ENCODE data around the gene STEEP1.

The STEEP1 gene

DNA sequence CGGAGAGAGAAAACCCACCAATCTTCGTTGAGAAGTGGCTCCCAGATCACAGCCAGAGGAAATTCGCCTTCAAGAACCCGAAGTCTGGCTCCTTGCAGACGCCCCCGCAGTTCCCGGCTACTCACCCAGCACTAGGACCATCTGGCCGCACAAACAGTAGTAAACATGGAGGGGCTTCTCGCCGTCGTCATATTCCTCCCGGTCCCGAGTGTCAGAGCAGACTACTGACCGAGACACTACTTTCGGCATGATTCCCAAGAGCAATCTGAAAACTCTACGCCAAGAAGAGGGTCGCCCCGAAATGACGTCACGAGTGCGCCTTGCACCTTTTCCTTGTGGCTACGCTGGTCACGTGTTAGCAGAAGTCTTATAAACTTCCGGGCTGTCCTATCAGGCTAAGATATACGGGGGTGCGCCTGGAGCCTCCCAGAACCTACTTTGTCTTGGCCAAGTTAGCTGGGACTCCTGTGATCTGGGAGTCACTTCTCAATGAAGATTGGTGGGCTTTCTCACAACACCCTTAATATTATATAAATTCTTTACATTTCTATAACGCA, at the start of gene STEEP1:
STEEP1 (minus strand) TSS at position 303 of the 557 bp plus-strand sequence; CDS start at position 249, 54 bp downstream.
- peak within 1 kb of the TSS; percentile 66 for H3K4me3 ChIP-seq (ENCODE audit: low read depth, low read length)
- peak; percentile 64 for DNase-seq (ENCODE audit: low read depth)

DNA sequence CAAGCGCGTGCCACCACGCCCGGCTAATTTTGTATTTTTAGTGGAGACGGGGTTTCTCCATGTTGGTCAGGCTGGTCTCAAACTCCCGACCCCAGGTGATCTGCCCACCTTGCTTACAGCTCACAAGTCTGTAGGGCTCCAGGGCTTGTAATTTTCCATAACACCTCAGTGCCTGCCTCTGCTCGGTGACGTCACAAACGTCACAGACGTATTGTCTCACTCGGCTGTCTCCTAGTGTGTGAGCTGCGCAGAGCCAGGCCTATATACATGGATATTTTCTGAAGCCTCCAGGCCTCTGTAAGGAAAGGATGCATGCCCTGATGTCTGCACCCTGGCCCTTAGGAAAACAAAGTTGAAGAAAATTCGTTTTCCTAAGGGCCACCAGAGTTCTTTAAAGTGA, 49.6 kb upstream of the STEEP1 start:
- no peak overlapping the region for H3K4me3 ChIP-seq (ENCODE audit: low read depth, low read length)
- DNase-seq (ENCODE audit: low read depth): no peak

DNA sequence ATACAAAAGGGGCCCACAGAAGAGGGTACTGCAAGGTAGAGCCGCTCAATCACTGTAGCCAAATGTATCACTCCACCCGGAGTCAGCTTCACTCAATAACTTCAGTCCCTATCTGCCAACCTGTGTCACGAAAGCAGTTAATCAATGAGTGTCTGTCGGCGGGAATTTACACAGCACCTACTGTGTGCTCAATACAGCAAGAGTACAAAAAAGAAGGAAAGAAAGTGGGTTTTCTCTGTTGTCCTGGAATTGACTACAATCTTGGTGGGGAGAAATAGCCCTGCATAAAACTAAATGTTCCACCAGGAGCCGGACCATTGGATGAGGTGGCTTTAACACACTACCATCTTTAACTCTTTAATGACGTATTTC, 41.8 kb upstream of the STEEP1 start:
- peak overlapping the region; percentile 67 for H3K4me3 ChIP-seq (ENCODE audit: low read depth, low read length)
- no peak for DNase-seq (ENCODE audit: low read depth)

DNA sequence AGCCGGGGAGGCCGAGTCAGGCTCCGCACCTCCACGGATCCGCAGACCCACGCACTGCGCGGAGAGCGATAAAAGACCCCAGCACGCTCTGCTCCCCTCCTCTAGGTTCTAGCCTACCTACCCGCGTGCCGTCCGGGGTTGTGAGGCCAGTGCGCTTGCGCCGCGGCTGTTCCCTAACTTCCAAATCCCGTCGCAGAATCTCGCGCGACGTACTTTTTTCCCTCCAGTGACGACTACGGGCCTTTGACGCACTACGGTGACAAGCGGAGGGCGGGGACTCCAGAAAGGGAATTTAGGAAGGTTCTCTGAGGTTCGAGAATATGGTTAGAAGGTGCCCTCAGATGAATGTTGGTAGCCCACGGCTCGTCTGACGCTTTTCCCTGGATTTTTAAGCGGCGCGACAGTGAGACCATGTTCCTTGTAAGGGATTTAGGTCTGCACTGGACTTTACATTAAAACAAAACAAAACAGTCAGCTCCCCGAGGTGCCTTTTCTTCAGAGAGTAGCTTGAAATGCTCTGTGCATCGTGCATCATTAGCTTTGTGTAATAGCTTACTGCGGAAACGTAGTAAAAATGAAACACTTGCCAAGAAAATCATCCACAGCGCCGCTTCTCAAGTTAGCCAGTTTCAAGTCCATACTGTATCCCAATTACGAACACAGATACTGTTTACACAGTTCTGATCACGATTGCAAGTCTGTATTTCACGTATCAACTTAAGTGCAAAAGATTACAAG, 41.2 kb upstream of the STEEP1 start, which contains the start of gene NKRF:
NKRF (minus strand) TSS at position 145 of the 738 bp plus-strand sequence.
- peak within 1 kb of the TSS; percentile 67 for H3K4me3 ChIP-seq (ENCODE audit: low read depth, low read length)
- peak; percentile 63 for DNase-seq (ENCODE audit: low read depth)

DNA sequence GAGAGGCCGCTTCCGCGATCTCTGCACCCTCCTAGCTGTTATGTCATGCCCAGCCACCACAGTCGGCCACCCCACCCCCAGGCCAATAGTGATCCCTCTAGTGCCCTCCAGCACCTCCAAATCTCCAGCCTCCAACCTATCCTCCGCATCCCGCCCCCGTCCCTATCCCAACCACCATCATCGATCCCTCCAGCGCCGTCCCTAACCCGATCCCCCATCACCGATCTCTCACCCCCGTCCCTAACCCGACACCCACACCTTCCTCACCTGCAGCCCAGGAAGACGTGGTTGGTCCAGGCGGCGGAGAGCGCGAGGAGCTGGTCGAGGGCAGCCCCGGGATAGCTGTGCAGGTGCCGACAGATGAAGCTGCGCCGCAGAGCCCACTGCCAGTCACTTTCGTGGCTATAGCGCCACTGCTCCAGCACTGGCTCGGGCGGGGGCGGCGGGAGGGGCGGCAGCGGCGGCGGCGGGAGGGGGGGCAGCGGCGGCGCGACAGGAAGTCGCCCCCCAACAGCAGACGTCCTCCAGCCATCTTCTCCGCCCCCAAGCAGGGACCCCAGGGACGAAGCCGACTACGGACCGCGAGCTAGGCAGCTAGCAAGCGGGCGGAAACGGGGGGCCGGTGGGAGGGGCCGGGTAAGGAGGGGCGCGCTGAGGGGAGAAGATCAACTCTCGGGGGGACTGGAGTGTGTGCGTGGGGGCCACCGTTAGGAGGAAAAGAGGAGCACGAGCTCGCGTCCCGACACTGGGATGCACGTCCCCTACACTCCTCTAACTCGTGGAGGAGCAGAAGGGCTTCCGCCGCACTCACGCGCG, 40.5 kb upstream of the STEEP1 start:
- peak overlapping the region; percentile 67 for H3K4me3 ChIP-seq (ENCODE audit: low read depth, low read length)
- DNase-seq (ENCODE audit: low read depth): no peak

DNA sequence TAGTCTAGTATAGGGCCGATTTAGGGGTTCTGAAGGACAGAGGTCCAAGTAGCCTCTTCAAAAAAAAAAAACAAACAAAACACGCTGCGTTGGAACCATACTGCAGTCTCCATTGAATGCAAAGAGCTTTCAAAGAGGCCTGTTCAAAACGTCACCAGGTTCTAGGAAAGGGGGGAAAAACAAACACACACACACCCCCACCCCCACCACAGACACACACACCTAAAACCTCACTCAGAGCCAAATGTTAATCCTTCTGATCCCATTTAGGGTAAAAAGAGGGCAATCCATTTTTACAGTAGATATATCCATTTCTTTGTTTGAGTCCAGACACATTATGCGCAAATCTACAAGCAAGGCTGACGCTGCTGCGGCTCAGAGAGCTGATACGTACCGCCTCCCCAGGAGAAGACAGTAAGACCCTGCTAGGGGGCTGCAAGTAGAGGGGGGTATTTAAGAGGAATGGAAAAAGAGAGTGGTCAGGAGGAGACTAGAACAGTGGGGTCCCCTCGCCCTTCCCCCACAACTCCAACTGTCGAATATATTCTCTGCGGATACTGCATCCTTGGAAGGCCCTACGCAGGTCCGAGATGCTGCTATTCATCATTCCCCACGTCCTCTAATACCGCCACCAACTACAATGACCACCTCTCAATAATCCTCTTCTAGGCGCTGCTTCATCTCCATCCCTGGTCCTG, 39.7 kb upstream of the STEEP1 start:
- H3K4me3 ChIP-seq (ENCODE audit: low read depth, low read length): peak overlapping the region; percentile 67
- DNase-seq (ENCODE audit: low read depth): no peak

DNA sequence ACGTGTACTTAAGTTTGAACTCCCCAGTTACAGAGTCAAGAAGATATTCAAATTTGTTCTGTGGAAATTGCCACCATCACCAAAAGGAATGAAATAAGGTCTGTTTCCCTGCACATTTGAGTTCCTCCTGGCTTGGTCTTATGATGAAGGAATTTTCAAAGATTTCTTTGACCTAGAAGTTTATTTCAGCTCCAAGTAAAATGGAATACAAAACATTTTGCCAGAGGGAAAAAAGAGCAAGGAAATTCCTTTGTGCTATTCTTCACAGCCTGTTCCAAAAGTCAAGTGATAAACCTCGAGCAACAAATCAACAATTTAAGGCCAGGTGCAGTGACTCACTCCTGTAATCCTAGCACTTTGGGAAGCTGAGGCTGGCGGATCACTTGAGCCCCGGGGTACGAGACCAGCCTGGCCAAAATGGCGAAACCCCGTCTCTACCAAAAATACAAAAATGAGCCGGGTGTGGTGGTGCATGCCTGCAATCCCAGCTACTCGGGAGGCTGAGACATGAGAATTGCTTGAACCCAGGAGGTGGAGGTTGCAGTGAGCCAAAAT, 37.6 kb upstream of the STEEP1 start:
- no peak overlapping the region for H3K4me3 ChIP-seq (ENCODE audit: low read depth, low read length)
- DNase-seq (ENCODE audit: low read depth): no peak

DNA sequence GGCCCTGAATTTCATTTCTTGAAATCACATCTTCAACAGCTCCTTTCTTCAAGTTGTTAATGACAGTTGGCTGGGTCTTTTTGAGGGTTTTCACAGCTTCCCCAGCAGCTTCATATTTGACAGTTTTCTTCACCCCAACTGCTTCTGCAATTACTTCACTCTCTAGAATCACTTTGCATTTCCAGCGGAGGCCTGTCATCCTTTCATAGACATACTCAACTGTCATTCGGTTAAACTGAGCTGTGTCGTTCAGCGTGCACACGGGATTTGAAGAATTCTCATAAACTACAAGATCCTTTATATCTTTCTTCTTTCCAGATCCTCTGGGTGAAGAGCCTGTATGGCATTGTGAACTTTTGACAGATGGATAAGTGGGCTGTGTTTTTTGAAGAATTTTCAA, 24.6 kb upstream of the STEEP1 start:
- no peak for DNase-seq (ENCODE audit: low read depth)
- no peak overlapping the region for H3K4me3 ChIP-seq (ENCODE audit: low read depth, low read length)

DNA sequence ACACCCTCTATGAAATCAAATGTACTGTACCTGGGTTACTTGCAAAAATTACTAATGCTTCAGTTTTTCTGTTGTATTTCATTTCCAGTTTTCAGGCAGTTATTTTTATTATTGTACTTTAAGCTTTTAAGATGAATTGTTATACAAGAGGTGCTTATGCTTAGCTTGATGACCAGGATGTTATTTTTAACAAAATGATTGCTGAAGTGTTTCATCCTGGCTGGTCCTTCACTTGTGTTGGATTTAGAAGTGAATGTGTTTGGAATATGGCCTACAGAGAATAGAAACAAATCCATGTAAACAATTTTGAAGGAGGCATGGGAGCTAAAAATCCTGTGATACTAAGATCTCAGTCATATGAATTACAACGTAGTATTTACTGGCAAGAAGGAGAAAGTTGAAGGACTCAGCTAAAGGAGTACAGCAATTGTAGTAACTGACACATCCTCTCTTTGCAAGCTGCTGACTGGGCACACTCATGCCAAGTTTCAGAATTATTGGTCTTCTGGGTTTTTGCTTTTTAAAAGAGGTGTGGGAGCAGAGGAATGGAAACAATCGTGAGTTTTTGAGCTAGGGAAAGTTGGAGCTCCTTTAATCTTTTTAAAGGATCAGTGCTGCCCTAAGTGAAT, 18.3 kb upstream of the STEEP1 start:
- DNase-seq (ENCODE audit: low read depth): no peak
- no peak overlapping the region for H3K4me3 ChIP-seq (ENCODE audit: low read depth, low read length)

DNA sequence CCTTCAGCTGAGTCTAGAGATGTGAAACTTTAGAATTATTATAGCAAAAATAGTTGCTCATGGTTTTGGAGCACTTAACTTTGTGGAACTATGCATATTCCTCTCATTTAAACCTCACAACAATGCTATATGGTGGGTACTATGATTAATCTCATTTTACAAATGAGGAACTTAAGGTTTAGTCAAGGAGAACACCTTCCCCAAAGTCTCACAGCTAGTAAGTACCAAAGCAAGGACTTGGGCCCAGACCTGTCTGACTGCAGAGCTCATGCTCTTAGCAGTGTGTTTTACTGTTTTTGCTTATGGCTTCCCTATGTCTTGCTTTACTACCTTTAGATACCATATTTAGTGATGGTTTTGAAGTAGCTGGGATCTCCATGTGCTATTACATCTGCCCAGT, 14.2 kb upstream of the STEEP1 start:
- H3K4me3 ChIP-seq (ENCODE audit: low read depth, low read length): no peak overlapping the region
- no peak for DNase-seq (ENCODE audit: low read depth)

DNA sequence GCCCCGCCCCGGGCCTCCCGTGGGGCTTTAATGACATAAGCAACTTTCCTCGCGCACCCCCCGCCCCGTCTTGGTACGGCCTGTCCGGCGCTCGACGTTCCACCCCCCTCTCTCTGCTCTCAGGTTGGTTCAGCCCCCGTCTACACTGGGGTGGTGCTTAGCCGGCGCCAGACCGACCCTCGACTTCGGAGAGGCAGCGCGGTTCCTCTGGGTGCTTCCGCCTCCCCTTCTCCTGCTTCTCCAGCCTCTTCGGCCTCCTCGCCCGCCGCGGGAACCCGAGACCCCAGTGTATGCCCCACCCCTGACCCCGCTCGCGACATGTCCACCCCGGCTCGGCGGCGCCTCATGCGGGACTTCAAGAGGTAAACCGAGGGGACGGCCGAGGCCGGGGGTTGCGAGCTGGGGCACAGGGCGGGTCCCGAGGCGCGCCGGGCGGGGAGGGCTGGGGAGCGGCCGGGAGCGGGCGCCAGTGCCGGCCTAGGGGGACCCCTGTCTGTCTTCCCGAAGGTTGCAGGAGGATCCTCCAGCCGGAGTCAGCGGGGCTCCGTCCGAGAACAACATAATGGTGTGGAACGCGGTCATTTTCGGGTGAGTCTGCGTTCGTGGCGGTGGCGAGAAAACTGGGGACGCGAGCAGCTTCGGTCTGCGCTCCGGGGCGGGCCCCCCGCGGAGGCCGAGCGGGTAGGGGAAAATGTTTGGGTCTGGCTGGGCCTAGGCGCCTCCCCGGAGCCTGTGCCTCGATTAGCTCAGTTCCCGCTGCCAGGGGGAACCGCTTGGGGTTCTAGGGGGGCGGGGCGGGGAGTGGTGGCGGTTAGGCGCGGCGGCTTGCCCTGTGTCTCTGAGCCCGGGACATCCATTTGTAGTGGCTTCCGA, 9.4 kb upstream of the STEEP1 start, which contains the start of gene UBE2A:
UBE2A (plus strand) TSS at position 170 of the 873 bp plus-strand sequence; CDS start at position 319, 149 bp downstream.
- DNase-seq (ENCODE audit: low read depth): peak; percentile 75
- H3K4me3 ChIP-seq (ENCODE audit: low read depth, low read length): peak within 1 kb of the TSS; percentile 65

DNA sequence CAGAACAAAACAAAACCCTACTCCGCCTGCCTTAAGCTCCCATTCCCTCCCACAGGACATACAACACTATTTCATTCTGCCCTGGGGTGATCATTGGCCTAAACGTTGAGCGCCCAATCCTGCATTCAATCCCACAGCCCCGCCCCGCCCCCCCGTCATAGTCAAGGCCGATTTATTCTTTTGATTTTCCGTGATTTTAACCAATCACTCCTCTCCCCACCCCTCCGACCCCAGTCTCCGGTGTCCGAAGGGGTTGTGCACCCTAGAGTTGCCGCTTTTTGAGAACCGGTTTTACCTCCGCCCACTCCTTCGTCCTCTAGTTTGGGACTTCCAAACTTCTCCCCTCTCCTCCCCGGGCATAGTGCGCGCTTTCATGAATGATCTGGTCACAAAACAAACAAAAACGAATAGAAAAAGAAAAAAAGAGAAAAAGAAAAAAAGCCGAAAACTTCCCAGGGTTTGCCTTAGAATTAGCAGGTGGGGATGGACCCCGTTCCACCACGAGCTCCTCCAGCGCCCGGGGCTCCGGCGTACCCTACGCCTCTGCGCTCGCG, 8.7 kb upstream of the STEEP1 start:
- H3K4me3 ChIP-seq (ENCODE audit: low read depth, low read length): peak overlapping the region; percentile 65
- DNase-seq (ENCODE audit: low read depth): no peak

DNA sequence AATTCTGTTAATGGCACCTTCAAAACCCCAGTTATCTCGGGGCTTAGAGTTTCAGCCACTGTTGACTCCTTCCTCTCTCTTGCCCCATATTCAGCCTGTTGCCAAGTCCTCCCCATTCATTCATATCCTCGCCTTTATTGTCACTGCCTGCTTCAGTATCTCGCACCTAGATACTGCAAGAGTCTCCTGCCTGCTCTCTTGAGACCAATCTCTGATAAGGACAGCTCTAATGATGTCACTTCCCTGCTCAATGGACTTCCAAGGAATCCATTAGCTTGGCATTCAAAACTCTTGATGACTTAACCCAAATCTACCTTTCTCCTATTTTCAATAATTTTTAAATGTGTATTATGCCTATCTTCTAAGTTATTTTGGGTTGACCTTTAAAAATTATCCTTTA, 8.0 kb upstream of the STEEP1 start:
- H3K4me3 ChIP-seq (ENCODE audit: low read depth, low read length): peak overlapping the region; percentile 65
- no peak for DNase-seq (ENCODE audit: low read depth)

DNA sequence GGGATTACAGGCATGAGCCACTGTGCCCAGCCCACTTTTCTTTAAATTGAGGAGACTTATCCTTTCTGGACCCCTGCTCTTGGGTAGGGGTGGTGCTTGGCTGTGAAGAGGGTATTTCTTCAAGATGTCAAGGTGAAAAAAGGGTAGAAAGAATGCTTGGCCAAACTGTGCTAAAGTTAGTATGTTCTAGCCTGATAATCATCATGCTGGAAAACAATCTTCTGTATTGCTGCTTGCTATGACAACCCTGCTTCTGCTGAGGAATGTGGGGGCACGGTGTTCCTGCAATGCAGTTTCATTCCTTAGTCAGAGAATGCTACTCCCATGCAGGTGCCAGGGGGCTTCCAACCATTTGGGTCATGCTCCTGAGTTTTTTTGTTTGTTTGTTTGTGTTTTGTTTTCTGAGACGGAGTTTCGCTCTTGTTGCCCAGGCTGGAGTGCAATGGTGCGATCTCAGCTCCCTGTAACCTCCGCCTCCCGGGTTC, 5.2 kb upstream of the STEEP1 start:
- no peak for DNase-seq (ENCODE audit: low read depth)
- H3K4me3 ChIP-seq (ENCODE audit: low read depth, low read length): no peak overlapping the region

DNA sequence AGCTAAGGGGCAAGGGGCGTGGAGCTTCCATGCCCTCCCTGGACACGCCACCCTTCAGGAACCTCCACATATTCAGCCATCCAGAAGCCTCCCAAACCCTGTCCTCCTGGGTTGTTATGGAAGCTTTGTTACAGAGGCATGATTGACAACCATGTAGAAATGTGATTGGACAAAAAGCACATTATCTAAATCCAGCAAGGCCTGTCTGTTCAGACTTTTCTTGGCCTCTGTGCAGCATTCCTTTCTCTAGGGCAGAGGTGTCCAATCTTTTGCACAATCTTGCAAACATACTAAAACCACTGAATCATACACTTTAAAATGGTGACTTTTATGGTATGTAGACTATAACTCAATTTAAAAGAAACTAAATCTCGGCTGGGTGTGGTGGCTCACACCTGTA, 12.7 kb downstream of the STEEP1 start:
- no peak for DNase-seq (ENCODE audit: low read depth)
- no peak overlapping the region for H3K4me3 ChIP-seq (ENCODE audit: low read depth, low read length)

DNA sequence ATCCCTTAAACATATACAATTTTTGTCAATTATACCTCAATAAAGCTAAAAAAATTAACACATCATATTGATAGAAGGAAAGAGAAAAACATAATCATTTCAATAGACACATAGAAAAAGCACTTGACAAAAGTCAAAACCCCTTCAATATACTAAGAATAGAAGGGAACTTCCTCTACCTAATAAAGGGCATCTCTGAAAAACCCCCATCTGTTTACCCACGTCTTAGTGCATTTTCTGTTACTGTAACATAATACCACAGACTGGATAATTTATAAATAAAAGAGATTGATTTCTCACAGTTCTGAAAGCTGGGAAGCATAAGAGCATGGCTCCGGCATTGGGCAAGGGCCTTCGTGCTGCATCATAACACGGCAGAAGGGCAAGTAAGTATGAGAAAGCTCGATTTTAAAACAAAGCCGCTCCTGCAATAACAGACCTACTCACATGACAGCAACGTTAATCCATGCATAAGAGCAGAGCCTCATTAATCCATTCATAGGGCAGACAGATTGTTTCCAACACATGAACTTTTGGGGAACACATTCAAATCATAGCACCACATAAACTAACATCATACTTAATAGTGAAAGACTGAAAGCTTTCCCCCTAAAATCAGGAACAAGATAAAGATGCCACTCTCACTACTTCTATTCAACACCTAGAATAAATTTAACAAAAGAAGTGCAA, 15.7 kb downstream of the STEEP1 start:
- DNase-seq (ENCODE audit: low read depth): no peak
- no peak overlapping the region for H3K4me3 ChIP-seq (ENCODE audit: low read depth, low read length)

DNA sequence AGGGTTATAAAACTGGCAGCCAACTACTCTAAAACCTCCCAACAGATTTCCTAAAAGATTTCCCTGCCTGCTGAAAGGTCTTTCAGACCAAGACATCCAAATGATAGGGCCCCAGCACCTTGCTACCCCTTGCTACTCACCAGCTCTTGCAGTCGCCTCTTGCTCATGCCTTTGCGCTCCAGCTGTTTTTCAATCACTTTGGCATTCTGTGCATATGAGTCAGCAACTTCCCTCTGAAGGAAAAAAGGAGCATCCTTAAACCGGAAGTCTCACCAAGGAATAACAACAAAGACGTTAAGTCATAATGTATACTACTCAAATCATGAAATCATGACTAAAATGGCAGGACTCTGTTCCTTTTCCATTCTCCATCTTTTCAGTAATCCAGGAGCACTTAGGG, 24.0 kb downstream of the STEEP1 start:
- H3K4me3 ChIP-seq (ENCODE audit: low read depth, low read length): no peak overlapping the region
- DNase-seq (ENCODE audit: low read depth): peak; percentile 43

All from skeletal muscle cell (primary cell).